GM23338 (cell line): ENCODE data around the gene HMCN2. TPM values are rescaled to one million over a fixed set of nuclear protein-coding genes. Genes with fewer than 3 reads are reported as not detected.

Source experiments
- ATAC-seq: fragments of 200-7000 bp; cut with Tn5 transposase; 3 replicates; pipeline ENCODE4 v1.9.1; 2020
- DNase-seq: peaks from one replicate; pipeline ENCODE4 v3.0.0-alpha.2; 2015; ENCODE audit warnings: low spot score
- H2AFZ ChIP-seq: fragments of 200-600 bp; sonication (generic); 2 replicates; pipeline ENCODE4 v1.8.0; 2016; ENCODE audit warnings: antibody characterized with exemption, mild to moderate bottlenecking, moderate library complexity
- H3F3A ChIP-seq: fragments of 200-600 bp; sonication (generic); replicated peaks from 2 replicates; pipeline ENCODE4 v1.8.0; 2017; ENCODE audit warnings: antibody characterized with exemption, mixed run types, low read depth
- H3K27ac ChIP-seq: fragments of 200-600 bp; sonication (generic); 2 replicates; pipeline ENCODE4 v1.6.1; 2016; ENCODE audit warnings: low read depth
- H3K27me3 ChIP-seq: fragments of 200-600 bp; sonication (generic); 2 replicates; pipeline ENCODE4 v1.8.0; 2016; ENCODE audit warnings: mild to moderate bottlenecking, mixed run types, moderate library complexity; ENCODE audit not compliant: insufficient read depth
- H3K36me3 ChIP-seq: fragments of 200-600 bp; sonication (generic); 2 replicates; pipeline ENCODE4 v1.8.0; 2016; ENCODE audit warnings: mild to moderate bottlenecking; ENCODE audit not compliant: insufficient read depth
- H3K4me1 ChIP-seq: fragments of 200-600 bp; sonication (generic); 2 replicates; pipeline ENCODE4 v1.8.0; 2016; ENCODE audit warnings: mild to moderate bottlenecking, moderate library complexity; ENCODE audit not compliant: insufficient read depth
- H3K4me2 ChIP-seq: fragments of 200-600 bp; sonication (generic); 2 replicates; pipeline ENCODE4 v1.7.1; 2017; ENCODE audit warnings: mixed run types
- H3K4me3 ChIP-seq: fragments of 200-600 bp; sonication (generic); 2 replicates; pipeline ENCODE4 v1.6.1; 2016; ENCODE audit warnings: mixed run types
- H3K79me2 ChIP-seq: fragments of 200-600 bp; sonication (generic); replicated peaks from 2 replicates; pipeline ENCODE4 v1.8.0; 2017; ENCODE audit warnings: mild to moderate bottlenecking; ENCODE audit not compliant: insufficient read depth
- H3K9me2 ChIP-seq: fragments of 200-600 bp; sonication (generic); 2 replicates; pipeline ENCODE4 v1.8.0; 2017; ENCODE audit not compliant: insufficient read depth
- H4K20me1 ChIP-seq: fragments of 200-600 bp; sonication (generic); replicated peaks from 2 replicates; pipeline ENCODE4 v1.8.0; 2017; ENCODE audit warnings: mild to moderate bottlenecking; ENCODE audit not compliant: insufficient read depth
- H3K27ac Mint-ChIP-seq: 2 replicates; pipeline ENCODE4 v1.8.0; 2020; ENCODE audit warnings: inconsistent platforms, mild to moderate bottlenecking, moderate library complexity, mixed read lengths
- H3K27me3 Mint-ChIP-seq: 3 replicates; pipeline ENCODE4 v1.8.0; 2022; ENCODE audit warnings: low read depth, mild to moderate bottlenecking, moderate library complexity, mixed read lengths, inconsistent platforms; ENCODE audit not compliant: insufficient read depth, poor library complexity
- H3K36me3 Mint-ChIP-seq: 3 replicates; pipeline ENCODE4 v1.8.0; 2021; ENCODE audit warnings: low read depth, mild to moderate bottlenecking, inconsistent platforms, moderate library complexity, mixed read lengths
- H3K4me1 Mint-ChIP-seq: 3 replicates; pipeline ENCODE4 v1.8.0; 2020; ENCODE audit warnings: mild to moderate bottlenecking, inconsistent platforms, mixed read lengths
- H3K4me3 Mint-ChIP-seq: 3 replicates; pipeline ENCODE4 v1.8.0; 2021; ENCODE audit warnings: moderate library complexity, mild to moderate bottlenecking, inconsistent platforms, mixed read lengths
- H3K9me3 Mint-ChIP-seq: 3 replicates; pipeline ENCODE4 v1.8.0; 2020; ENCODE audit warnings: moderate library complexity, mild to moderate bottlenecking, inconsistent platforms, mixed read lengths
- CREB1 ChIP-seq: fragments of 250-450 bp; sonication (Bioruptor Pico); IDR thresholded peaks from 2 replicates; pipeline ENCODE4 v1.5.0; 2020; ENCODE audit warnings: low read depth, mild to moderate bottlenecking, moderate library complexity
- EZH2phosphoT487 ChIP-seq: fragments of 200-600 bp; sonication (generic); IDR thresholded peaks from one replicate; pipeline ENCODE4 v1.8.1; 2018; ENCODE audit warnings: antibody characterized with exemption; ENCODE audit not compliant: unreplicated experiment
- JUNB ChIP-seq: IDR thresholded peaks from one replicate; pipeline ENCODE4 v1.6.1; 2016; ENCODE audit warnings: antibody characterized with exemption; ENCODE audit not compliant: unreplicated experiment
- NANOG ChIP-seq: IDR thresholded peaks from 2 replicates; pipeline ENCODE4 v1.6.1; 2016; ENCODE audit warnings: antibody characterized with exemption, borderline replicate concordance
- POLR2AphosphoS5 ChIP-seq: IDR thresholded peaks from 2 replicates; pipeline ENCODE4 v1.6.1; 2016; ENCODE audit warnings: antibody characterized with exemption, low read depth
- STAT1 ChIP-seq: IDR thresholded peaks from one replicate; pipeline ENCODE4 v1.6.1; 2016; ENCODE audit warnings: antibody characterized with exemption; ENCODE audit not compliant: unreplicated experiment
- ZNF114 ChIP-seq: fragments of 250-450 bp; sonication (Bioruptor Pico); IDR thresholded peaks from 2 replicates; pipeline ENCODE4 v1.5.0; 2020; ENCODE audit warnings: mild to moderate bottlenecking, moderate library complexity
- polyA plus RNA-seq: library from polyadenylated mRNA; unstranded; fragments of >200 nt; fragmentation: Nextera tagmentation; extraction: Ambion mirVana; gene quantifications from 2 replicates; pipeline ENCODE4 v1.2.1, GENCODE V29; 2016
- total RNA-seq: library from RNA; depleted of rRNA; stranded (reverse); fragments of >200 nt; shearing (Covaris generic); gene quantifications from 2 replicates; pipeline ENCODE4 v1.2.3, GENCODE V29; 2014
- TF ChIP-seq, protein P1 (sequence below): IDR thresholded peaks from 2 replicates; pipeline ENCODE4 v1.6.1; 2016; ENCODE audit warnings: antibody characterized with exemption
- TF ChIP-seq, protein P2 (sequence below): fragments of 250-450 bp; sonication (Bioruptor Pico); IDR thresholded peaks from 2 replicates; pipeline ENCODE4 v1.5.0; 2020; ENCODE audit warnings: mild to moderate bottlenecking, moderate library complexity
- TF ChIP-seq, protein P3 (sequence below): IDR thresholded peaks from one replicate; pipeline ENCODE4 v1.6.1; 2018; ENCODE audit warnings: antibody characterized with exemption; ENCODE audit not compliant: unreplicated experiment
- TF ChIP-seq, protein P4 (sequence below), 2 experiments: fragments of 200-600 bp in 1 of 2; sonication (generic) in 1 of 2; conservative IDR thresholded peaks; 2 replicates each; pipeline versions ENCODE4 v1.5.1 to v1.6.1; 2016 to 2017; ENCODE audit warnings: antibody characterized with exemption in 2 of 2, low read depth in 2 of 2, mild to moderate bottlenecking in 2 of 2, moderate library complexity in 1 of 2

The HMCN2 gene
- total and polyA plus RNA-seq, 2 experiments from 2014 or later: 1.3 to 4.7 TPM

DNA sequence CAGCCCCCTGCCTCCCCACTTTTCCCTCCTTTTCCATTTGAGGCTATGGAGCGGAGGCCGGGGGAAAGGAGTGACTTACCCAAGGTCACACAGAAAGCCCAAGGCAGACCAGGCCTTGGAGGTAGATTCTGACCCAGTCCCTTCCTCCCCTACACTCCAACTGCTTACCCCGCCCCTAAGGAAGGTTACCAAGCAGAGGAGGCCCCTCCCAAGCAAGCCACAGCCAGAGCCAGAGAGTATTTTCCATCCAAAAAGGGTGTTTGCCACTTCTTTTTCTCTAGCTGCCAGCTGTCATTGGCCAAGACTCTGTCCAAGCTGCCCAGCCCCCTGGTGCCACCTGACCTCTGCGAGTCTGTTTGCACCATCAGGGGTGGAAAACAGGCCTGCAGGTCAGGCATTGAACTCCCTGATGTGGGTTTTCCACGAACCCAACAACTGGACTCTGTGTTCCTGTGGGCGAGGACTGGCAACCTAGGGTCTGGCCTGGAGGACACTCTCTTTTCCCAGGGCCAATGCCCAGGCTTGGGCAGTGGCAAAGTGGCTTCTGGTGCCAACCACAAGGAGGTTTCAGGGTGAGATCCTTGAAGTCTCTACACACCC lies 172.9 kb downstream of the HMCN2 start:
- TF ChIP-seq, protein P1, sequence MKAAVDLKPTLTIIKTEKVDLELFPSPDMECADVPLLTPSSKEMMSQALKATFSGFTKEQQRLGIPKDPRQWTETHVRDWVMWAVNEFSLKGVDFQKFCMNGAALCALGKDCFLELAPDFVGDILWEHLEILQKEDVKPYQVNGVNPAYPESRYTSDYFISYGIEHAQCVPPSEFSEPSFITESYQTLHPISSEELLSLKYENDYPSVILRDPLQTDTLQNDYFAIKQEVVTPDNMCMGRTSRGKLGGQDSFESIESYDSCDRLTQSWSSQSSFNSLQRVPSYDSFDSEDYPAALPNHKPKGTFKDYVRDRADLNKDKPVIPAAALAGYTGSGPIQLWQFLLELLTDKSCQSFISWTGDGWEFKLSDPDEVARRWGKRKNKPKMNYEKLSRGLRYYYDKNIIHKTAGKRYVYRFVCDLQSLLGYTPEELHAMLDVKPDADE: no peak
- TF ChIP-seq, protein P2, sequence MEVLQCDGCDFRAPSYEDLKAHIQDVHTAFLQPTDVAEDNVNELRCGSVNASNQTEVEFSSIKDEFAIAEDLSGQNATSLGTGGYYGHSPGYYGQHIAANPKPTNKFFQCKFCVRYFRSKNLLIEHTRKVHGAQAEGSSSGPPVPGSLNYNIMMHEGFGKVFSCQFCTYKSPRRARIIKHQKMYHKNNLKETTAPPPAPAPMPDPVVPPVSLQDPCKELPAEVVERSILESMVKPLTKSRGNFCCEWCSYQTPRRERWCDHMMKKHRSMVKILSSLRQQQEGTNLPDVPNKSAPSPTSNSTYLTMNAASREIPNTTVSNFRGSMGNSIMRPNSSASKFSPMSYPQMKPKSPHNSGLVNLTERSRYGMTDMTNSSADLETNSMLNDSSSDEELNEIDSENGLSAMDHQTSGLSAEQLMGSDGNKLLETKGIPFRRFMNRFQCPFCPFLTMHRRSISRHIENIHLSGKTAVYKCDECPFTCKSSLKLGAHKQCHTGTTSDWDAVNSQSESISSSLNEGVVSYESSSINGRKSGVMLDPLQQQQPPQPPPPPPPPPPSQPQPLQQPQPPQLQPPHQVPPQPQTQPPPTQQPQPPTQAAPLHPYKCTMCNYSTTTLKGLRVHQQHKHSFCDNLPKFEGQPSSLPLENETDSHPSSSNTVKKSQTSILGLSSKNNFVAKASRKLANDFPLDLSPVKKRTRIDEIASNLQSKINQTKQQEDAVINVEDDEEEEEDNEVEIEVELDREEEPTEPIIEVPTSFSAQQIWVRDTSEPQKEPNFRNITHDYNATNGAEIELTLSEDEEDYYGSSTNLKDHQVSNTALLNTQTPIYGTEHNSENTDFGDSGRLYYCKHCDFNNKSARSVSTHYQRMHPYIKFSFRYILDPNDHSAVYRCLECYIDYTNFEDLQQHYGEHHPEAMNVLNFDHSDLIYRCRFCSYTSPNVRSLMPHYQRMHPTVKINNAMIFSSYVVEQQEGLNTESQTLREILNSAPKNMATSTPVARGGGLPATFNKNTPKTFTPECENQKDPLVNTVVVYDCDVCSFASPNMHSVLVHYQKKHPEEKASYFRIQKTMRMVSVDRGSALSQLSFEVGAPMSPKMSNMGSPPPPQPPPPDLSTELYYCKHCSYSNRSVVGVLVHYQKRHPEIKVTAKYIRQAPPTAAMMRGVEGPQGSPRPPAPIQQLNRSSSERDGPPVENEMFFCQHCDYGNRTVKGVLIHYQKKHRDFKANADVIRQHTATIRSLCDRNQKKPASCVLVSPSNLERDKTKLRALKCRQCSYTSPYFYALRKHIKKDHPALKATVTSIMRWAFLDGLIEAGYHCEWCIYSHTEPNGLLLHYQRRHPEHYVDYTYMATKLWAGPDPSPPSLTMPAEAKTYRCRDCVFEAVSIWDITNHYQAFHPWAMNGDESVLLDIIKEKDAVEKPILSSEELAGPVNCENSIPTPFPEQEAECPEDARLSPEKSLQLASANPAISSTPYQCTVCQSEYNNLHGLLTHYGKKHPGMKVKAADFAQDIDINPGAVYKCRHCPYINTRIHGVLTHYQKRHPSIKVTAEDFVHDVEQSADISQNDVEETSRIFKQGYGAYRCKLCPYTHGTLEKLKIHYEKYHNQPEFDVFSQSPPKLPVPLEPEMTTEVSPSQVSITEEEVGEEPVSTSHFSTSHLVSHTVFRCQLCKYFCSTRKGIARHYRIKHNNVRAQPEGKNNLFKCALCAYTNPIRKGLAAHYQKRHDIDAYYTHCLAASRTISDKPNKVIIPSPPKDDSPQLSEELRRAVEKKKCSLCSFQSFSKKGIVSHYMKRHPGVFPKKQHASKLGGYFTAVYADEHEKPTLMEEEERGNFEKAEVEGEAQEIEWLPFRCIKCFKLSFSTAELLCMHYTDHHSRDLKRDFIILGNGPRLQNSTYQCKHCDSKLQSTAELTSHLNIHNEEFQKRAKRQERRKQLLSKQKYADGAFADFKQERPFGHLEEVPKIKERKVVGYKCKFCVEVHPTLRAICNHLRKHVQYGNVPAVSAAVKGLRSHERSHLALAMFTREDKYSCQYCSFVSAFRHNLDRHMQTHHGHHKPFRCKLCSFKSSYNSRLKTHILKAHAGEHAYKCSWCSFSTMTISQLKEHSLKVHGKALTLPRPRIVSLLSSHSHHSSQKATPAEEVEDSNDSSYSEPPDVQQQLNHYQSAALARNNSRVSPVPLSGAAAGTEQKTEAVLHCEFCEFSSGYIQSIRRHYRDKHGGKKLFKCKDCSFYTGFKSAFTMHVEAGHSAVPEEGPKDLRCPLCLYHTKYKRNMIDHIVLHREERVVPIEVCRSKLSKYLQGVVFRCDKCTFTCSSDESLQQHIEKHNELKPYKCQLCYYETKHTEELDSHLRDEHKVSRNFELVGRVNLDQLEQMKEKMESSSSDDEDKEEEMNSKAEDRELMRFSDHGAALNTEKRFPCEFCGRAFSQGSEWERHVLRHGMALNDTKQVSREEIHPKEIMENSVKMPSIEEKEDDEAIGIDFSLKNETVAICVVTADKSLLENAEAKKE (CRISPR knock-in tag): no peak
- TF ChIP-seq CREB1 (CRISPR knock-in tag): no peak
- TF ChIP-seq POLR2AphosphoS5: no peak
- no peak for TF ChIP-seq ZNF114 (CRISPR knock-in tag)
- no peak for TF ChIP-seq JUNB
- no peak for TF ChIP-seq STAT1
- TF ChIP-seq, protein P3, sequence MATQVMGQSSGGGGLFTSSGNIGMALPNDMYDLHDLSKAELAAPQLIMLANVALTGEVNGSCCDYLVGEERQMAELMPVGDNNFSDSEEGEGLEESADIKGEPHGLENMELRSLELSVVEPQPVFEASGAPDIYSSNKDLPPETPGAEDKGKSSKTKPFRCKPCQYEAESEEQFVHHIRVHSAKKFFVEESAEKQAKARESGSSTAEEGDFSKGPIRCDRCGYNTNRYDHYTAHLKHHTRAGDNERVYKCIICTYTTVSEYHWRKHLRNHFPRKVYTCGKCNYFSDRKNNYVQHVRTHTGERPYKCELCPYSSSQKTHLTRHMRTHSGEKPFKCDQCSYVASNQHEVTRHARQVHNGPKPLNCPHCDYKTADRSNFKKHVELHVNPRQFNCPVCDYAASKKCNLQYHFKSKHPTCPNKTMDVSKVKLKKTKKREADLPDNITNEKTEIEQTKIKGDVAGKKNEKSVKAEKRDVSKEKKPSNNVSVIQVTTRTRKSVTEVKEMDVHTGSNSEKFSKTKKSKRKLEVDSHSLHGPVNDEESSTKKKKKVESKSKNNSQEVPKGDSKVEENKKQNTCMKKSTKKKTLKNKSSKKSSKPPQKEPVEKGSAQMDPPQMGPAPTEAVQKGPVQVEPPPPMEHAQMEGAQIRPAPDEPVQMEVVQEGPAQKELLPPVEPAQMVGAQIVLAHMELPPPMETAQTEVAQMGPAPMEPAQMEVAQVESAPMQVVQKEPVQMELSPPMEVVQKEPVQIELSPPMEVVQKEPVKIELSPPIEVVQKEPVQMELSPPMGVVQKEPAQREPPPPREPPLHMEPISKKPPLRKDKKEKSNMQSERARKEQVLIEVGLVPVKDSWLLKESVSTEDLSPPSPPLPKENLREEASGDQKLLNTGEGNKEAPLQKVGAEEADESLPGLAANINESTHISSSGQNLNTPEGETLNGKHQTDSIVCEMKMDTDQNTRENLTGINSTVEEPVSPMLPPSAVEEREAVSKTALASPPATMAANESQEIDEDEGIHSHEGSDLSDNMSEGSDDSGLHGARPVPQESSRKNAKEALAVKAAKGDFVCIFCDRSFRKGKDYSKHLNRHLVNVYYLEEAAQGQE: no peak
- TF ChIP-seq EZH2phosphoT487: no peak
- TF ChIP-seq NANOG: no peak
- TF ChIP-seq, protein P4, sequence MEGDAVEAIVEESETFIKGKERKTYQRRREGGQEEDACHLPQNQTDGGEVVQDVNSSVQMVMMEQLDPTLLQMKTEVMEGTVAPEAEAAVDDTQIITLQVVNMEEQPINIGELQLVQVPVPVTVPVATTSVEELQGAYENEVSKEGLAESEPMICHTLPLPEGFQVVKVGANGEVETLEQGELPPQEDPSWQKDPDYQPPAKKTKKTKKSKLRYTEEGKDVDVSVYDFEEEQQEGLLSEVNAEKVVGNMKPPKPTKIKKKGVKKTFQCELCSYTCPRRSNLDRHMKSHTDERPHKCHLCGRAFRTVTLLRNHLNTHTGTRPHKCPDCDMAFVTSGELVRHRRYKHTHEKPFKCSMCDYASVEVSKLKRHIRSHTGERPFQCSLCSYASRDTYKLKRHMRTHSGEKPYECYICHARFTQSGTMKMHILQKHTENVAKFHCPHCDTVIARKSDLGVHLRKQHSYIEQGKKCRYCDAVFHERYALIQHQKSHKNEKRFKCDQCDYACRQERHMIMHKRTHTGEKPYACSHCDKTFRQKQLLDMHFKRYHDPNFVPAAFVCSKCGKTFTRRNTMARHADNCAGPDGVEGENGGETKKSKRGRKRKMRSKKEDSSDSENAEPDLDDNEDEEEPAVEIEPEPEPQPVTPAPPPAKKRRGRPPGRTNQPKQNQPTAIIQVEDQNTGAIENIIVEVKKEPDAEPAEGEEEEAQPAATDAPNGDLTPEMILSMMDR (conservative IDR thresholded peaks at IDR 0.05; ENCODE audit: low read depth in 2 of 2): no peak
- Histone ChIP-seq H3K4me1 (no peaks in the 10 kb centered on the region), H3K4me3 (no peak overlapping the region), H3K9me2 (no peaks in the 10 kb centered on the region), H2AFZ (no peak overlapping the region), H3K27me3 (peaks cover 22% of the 10 kb centered on the region), H3K27ac (no peak overlapping the region), H4K20me1 (no peaks in the 10 kb centered on the region), H3K36me3 (0 out of 2 replicates have a peak, but pooled peaks cover 7% of the 10 kb centered on the region), H3K79me2 (no peaks in the 10 kb centered on the region), H3K4me2 (no peak overlapping the region), H3F3A (no peaks in the 10 kb centered on the region)
- Mint-ChIP-seq H3K27ac (no peak overlapping the region), H3K27me3 (peaks cover 26% of the 10 kb centered on the region), H3K4me1 (no peaks in the 10 kb centered on the region; the same call in 2 of the 3 replicates), H3K36me3 (peaks cover 6% of the 10 kb centered on the region; the same call in 2 of the 3 replicates), H3K4me3 (no peak overlapping the region; the same call in 2 of the 3 replicates), H3K9me3 (peaks cover 16% of the 10 kb centered on the region)
- DNase-seq: no peak
- ATAC-seq: peak; percentile 12; the same call in 1 of the 3 replicates
